Tibial nerve (tissue), 4 donors: ENCODE results near the gene RUFY1.

Experiments used
- EP300 ChIP-seq, 2 donors: sonication (generic); formaldehyde crosslinking; IDR thresholded peaks; one replicate each; pipeline ENCODE4 v1.6.1; 2017; ENCODE audit warnings: antibody characterized with exemption in 2 of 2, mild to moderate bottlenecking in 1 of 2
- POLR2A ChIP-seq, 2 donors: fragments of 450-650 bp; IDR thresholded peaks; one replicate each; pipeline ENCODE4 v1.6.1; 2017; ENCODE audit warnings: antibody characterized with exemption in 2 of 2, mild to moderate bottlenecking in 2 of 2, moderate library complexity in 2 of 2
- TF ChIP-seq, protein P1 (sequence below), 5 experiments: fragments of 200-600 bp in 3 of 5; fragments of 450-650 bp in 2 of 5; sonication (generic) in 3 of 5; IDR thresholded peaks; one replicate each; pipeline ENCODE4 v1.5.1; 2016 to 2019; ENCODE audit warnings: antibody characterized with exemption in 5 of 5, mild to moderate bottlenecking in 3 of 5, moderate library complexity in 2 of 5

DNA sequence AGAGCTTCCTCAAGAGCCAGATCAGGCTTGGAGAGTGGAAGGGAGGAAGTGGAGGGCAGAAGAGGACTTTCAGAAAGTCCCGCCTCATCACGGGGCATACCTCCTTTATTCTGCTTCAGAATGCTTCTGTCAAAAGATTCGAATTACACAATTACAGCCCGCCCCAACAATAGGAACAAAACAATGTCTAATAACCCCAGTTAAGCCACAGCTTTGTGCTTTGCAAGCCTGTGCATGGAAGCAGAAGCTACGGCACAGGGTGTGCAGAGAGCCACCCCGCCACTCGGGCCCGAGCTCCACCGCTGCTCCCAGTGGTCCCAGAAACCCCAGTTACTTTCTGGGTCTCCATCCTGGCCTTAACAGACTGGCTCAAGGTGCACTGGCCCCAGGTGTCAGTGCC lies 49.6 kb downstream of the RUFY1 start:
- TF ChIP-seq, protein P1, sequence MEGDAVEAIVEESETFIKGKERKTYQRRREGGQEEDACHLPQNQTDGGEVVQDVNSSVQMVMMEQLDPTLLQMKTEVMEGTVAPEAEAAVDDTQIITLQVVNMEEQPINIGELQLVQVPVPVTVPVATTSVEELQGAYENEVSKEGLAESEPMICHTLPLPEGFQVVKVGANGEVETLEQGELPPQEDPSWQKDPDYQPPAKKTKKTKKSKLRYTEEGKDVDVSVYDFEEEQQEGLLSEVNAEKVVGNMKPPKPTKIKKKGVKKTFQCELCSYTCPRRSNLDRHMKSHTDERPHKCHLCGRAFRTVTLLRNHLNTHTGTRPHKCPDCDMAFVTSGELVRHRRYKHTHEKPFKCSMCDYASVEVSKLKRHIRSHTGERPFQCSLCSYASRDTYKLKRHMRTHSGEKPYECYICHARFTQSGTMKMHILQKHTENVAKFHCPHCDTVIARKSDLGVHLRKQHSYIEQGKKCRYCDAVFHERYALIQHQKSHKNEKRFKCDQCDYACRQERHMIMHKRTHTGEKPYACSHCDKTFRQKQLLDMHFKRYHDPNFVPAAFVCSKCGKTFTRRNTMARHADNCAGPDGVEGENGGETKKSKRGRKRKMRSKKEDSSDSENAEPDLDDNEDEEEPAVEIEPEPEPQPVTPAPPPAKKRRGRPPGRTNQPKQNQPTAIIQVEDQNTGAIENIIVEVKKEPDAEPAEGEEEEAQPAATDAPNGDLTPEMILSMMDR (IDR thresholded peaks at IDR 0.05) = no peak
- TF ChIP-seq POLR2A (IDR thresholded peaks at IDR 0.05) (no peak), EP300 (IDR thresholded peaks at IDR 0.05) (peak in 1 of 2 donors; percentile 6)
